ENCODE measurements around the gene TMEM256. TPM values are rescaled to one million over a fixed set of nuclear protein-coding genes. Genes with fewer than 3 reads are reported as not detected.

Gene TMEM256
- total and polyA plus RNA-seq, 2 of the 8 experiments (the other 6 are each of a cell fraction or from before 2014, with no cell fraction given), result 97.0 to 350 TPM

DNA sequence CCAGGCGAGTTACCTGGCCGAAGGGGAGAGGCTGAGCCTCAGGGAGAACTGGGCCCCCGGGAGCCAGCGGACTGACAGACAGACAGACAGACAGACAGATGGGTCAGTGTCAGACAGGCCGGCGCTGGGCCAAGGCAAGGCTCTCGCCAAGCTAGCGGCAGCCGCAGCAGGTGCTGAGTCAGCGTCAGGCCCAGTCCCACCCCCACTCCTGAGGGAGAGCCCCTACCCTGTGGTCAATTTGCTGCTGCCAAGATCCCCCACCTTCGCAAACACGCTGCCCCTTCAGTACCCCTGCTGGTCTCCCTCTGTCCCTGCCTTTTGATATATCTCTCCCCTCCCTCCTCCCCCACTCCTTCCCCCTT, 36.9 kb upstream of the TMEM256 start:
- no peak overlapping the region; the same call in 1 of the 2 replicates for H2BK15ac ChIP-seq (ENCODE audit: low read length)
- no peak overlapping the region for H4K8ac ChIP-seq (ENCODE audit: extremely low read depth, insufficient read depth, low read length)
- H3K23ac ChIP-seq (ENCODE audit: insufficient read length), result no peak overlapping the region
- no peak overlapping the region for H3K56ac ChIP-seq (replicated peaks; ENCODE audit: insufficient read length, low read depth, low read length)
- H4K91ac ChIP-seq (replicated peaks; ENCODE audit: insufficient read length, low read length), result peak overlapping the region; percentile 12
- no peaks in the 10 kb centered on the region for H3K9me3 ChIP-seq (ENCODE audit: insufficient read depth in 2 of 2, low read depth in 1 of 2, low read length in 1 of 2)
- H2BK5ac ChIP-seq (ENCODE audit: low read depth, low read length), result no peak overlapping the region; the same call in 1 of the 2 replicates
- no peak overlapping the region for H2AFZ ChIP-seq (ENCODE audit: low read length)
- DNase-seq (ENCODE audit: low read depth in 1 of 2, low spot score in 2 of 2) (no peak), FAIRE-seq (no peak)
- H2BK20ac ChIP-seq (ENCODE audit: low read length), result no peak overlapping the region
- no peak overlapping the region for H3K14ac ChIP-seq (ENCODE audit: insufficient read length)
- no peaks in the 10 kb centered on the region for H3K36me3 ChIP-seq (ENCODE audit: control insufficient read depth in 2 of 4, insufficient read depth in 4 of 4, low read length in 3 of 4)
- H2BK12ac ChIP-seq (ENCODE audit: low read depth, low read length), result peak overlapping the region; percentile 62; the same call in 1 of the 2 replicates
- H3K4me1 ChIP-seq (replicated peaks in 1 of 4; ENCODE audit: control insufficient read depth in 3 of 4, insufficient read depth in 4 of 4, low read length in 3 of 4), result peaks cover 3 to 35% (median 18%) of the 10 kb centered on the region in 4 experiments
- H2BK120ac ChIP-seq (replicated peaks; ENCODE audit: low read depth, low read length), result no peak overlapping the region
- H3K4me3 ChIP-seq (ENCODE audit: extremely low read depth in 1 of 4, insufficient read depth in 2 of 4, low read depth in 3 of 4, low read length in 4 of 4), result peak overlapping the region; percentile 50 to 83 (median 67)
- H3K27me3 ChIP-seq (replicated peaks in 1 of 4; ENCODE audit: control insufficient read depth in 3 of 4, extremely low read depth in 1 of 4, insufficient read depth in 3 of 4, low read length in 3 of 4), result peaks cover 2 to 19% (median 13%) of the 10 kb centered on the region in 4 experiments; a peak in 6 of 7 replicates
- H3K18ac ChIP-seq (ENCODE audit: extremely low read depth, low read length), result peak overlapping the region; percentile 76
- no peaks in the 10 kb centered on the region for H4K20me1 ChIP-seq (replicated peaks in 1 of 2; ENCODE audit: control insufficient read depth in 1 of 2, insufficient read depth in 2 of 2, low read length in 2 of 2)
- H3K9ac ChIP-seq (replicated peaks in 1 of 4; ENCODE audit: extremely low read depth in 1 of 4, low read depth in 3 of 4, low read length in 3 of 4), result peak overlapping the region in 2 of 4 experiments; percentile 94 to 95; a peak in 4 of 7 replicates
- peak overlapping the region; percentile 98; the same call in 1 of the 2 replicates for H3K27ac ChIP-seq (ENCODE audit: low read depth, low read length)
- 0% methylated on average over 10 of the region's 12 CpGs; no CpG with 5 or more reads in 1 of the 2 experiments for WGBS, 2 experiments (ENCODE audit: extremely low coverage in 1 of 2, insufficient coverage in 1 of 2, insufficient read length in 1 of 2, insufficient replicate concordance in 2 of 2, low coverage in 1 of 2, low lambda C conversion rate in 2 of 2, missing lambda C conversion rate in 1 of 2)
- no peaks in the 10 kb centered on the region for H3K79me2 ChIP-seq (ENCODE audit: control insufficient read depth in 1 of 2, insufficient read depth in 2 of 2, low read length in 2 of 2)
- H4K5ac ChIP-seq (ENCODE audit: insufficient read length, low read depth, low read length), result peak overlapping the region; percentile 71
- POLR2A ChIA-PET (ENCODE audit: partially characterized antibody), result interaction anchor here (0.6 to 15.5 kb wide), 28 partner anchors 11 to 826 kb away, joined by 3 to 339 read pairs (median 4); partner anchors contain the start of genes ACAP1, NLGN2, POLR2A and SLC35G6
- H3K23me2 ChIP-seq (ENCODE audit: low read depth, low read length), result peaks cover 34% of the 10 kb centered on the region; the same call in 1 of the 2 replicates
- CTCF ChIA-PET (ENCODE audit: partially characterized antibody), result interaction anchor here (0.6 to 5.4 kb wide), 25 partner anchors 8 to 144 kb away, joined by 3 to 26 read pairs (median 3); partner anchors contain the start of genes NLGN2, SLC35G6, SPEM2 and TMEM256
- H3K79me1 ChIP-seq (ENCODE audit: low read depth, low read length), result no peaks in the 10 kb centered on the region
- no peak overlapping the region for H2AK5ac ChIP-seq (ENCODE audit: low read depth, low read length)
- peak overlapping the region; percentile 91 for H3K4me2 ChIP-seq (ENCODE audit: insufficient read depth in 1 of 2, low read depth in 2 of 2, low read length in 2 of 2)
- no peak overlapping the region for H3K4ac ChIP-seq (replicated peaks; ENCODE audit: insufficient read length, low read depth, low read length)
- TF ChIP-seq BACH1 (IDR thresholded peaks at IDR 0.05; ENCODE audit: low read length) (peak; percentile 90), ZNF274 (IDR thresholded peaks at IDR 0.05; ENCODE audit: borderline replicate concordance, extremely low read depth, low read length) (no peak), POLR2A (IDR thresholded peaks at IDR 0.05; ENCODE audit: control extremely low read depth in 1 of 2, low read depth in 2 of 2, low read length in 2 of 2) (no peak), MAFK (IDR thresholded peaks at IDR 0.05; ENCODE audit: low read depth, low read length) (peak; percentile 91; the same call in 1 of the 2 replicates), SAP30 (IDR thresholded peaks at IDR 0.05; ENCODE audit: insufficient read depth, insufficient replicate concordance, low read length) (peak; percentile 54), HDAC2 (IDR thresholded peaks at IDR 0.05; ENCODE audit: borderline replicate concordance in 1 of 2, low read depth in 2 of 2, low read length in 2 of 2) (peak; percentile 56 to 87; a peak in 3 of 4 replicates), KDM4A (IDR thresholded peaks at IDR 0.05; ENCODE audit: low read depth, low read length, severe bottlenecking) (peak; percentile 7), SIN3A (conservative IDR thresholded peaks at IDR 0.05 in 1 of 2, IDR thresholded peaks at IDR 0.05 in 1 of 2; ENCODE audit: low read depth in 1 of 2, low read length in 2 of 2) (peak in 1 of 2 experiments; percentile 83; a peak in 3 of 4 replicates)
- TF ChIP-seq, protein P1, sequence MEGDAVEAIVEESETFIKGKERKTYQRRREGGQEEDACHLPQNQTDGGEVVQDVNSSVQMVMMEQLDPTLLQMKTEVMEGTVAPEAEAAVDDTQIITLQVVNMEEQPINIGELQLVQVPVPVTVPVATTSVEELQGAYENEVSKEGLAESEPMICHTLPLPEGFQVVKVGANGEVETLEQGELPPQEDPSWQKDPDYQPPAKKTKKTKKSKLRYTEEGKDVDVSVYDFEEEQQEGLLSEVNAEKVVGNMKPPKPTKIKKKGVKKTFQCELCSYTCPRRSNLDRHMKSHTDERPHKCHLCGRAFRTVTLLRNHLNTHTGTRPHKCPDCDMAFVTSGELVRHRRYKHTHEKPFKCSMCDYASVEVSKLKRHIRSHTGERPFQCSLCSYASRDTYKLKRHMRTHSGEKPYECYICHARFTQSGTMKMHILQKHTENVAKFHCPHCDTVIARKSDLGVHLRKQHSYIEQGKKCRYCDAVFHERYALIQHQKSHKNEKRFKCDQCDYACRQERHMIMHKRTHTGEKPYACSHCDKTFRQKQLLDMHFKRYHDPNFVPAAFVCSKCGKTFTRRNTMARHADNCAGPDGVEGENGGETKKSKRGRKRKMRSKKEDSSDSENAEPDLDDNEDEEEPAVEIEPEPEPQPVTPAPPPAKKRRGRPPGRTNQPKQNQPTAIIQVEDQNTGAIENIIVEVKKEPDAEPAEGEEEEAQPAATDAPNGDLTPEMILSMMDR (IDR thresholded peaks at IDR 0.05; ENCODE audit: control extremely low read depth in 1 of 3, insufficient read depth in 1 of 3, low read depth in 1 of 3, low read length in 3 of 3), result peak in 1 of 3 experiments; percentile 12; a peak in 1 of 4 replicates

All from H1 (cell line).